ENCODE data around the gene FAM50B.

DNA sequence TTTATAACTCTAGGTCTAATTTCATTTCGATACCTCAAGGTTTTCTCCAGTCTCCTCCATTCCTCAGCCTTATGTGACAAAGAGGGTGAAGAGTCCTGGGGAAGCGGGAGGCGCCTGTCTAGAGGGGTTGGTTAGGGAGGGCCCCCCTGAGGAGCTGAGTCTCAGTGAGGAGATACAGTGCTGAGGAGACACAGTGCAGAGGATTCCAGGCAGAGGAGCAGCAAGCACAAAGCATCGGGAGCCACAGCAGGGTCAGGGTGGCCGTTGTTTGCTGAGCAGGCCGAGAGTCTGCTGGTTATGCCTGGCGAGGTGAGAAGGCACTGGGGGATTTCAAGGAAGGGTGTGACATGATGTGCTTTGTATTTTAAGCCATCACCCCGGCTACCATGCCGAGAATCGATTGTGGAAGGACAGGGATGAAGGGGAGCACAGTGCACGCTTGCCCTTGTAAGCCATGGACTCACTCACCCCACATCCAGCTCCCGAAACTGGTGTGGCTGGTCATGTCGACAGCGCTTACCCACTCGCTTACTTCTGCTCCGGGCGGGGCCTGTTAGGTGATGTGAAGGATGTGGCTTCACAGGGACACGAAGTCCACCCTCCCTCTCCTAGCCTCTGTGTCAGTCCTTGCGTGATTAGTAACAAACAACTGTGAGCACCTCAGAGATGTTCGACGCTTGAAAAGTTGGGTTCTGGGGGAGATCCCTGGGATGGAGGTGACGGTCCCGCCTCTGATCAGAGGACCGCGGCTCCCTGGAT, 30.2 kb downstream of the FAM50B start:
- TF ChIP-seq, protein P1, sequence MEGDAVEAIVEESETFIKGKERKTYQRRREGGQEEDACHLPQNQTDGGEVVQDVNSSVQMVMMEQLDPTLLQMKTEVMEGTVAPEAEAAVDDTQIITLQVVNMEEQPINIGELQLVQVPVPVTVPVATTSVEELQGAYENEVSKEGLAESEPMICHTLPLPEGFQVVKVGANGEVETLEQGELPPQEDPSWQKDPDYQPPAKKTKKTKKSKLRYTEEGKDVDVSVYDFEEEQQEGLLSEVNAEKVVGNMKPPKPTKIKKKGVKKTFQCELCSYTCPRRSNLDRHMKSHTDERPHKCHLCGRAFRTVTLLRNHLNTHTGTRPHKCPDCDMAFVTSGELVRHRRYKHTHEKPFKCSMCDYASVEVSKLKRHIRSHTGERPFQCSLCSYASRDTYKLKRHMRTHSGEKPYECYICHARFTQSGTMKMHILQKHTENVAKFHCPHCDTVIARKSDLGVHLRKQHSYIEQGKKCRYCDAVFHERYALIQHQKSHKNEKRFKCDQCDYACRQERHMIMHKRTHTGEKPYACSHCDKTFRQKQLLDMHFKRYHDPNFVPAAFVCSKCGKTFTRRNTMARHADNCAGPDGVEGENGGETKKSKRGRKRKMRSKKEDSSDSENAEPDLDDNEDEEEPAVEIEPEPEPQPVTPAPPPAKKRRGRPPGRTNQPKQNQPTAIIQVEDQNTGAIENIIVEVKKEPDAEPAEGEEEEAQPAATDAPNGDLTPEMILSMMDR (IDR thresholded peaks at IDR 0.05), result no peak
- TF ChIP-seq POLR2A (IDR thresholded peaks at IDR 0.05; ENCODE audit: low read depth) (no peak), EP300 (IDR thresholded peaks at IDR 0.05) (no peak), POLR2AphosphoS5 (IDR thresholded peaks at IDR 0.05) (no peak)
